GM12878 (cell line): ENCODE data around the gene GNAT1. TPM values are rescaled to one million over a fixed set of nuclear protein-coding genes. Genes with fewer than 3 reads are reported as not detected.

Source experiments
- ATF7 ChIP-seq: fragments of 450-650 bp; IDR thresholded peaks from 2 replicates; pipeline ENCODE4 v1.6.1; 2016; ENCODE audit warnings: low read depth, mild to moderate bottlenecking
- CBX5 ChIP-seq: sonication (generic); IDR thresholded peaks from 2 replicates; pipeline ENCODE4 v1.6.1; 2016; ENCODE audit warnings: low read depth, moderate library complexity, mild to moderate bottlenecking, inconsistent platforms
- EED ChIP-seq: sonication (generic); IDR thresholded peaks from 2 replicates; pipeline ENCODE4 v1.6.1; 2016; ENCODE audit warnings: antibody characterized with exemption, low read depth
- FOXK2 ChIP-seq: fragments of 450-650 bp; IDR thresholded peaks from 2 replicates; pipeline ENCODE4 v1.6.1; 2017; ENCODE audit warnings: mild to moderate bottlenecking, moderate library complexity
- JUND ChIP-seq: IDR thresholded peaks from 2 replicates; pipeline ENCODE4 v1.6.1; 2012; ENCODE audit warnings: low read depth, mild to moderate bottlenecking, low read length, improper control_type of control experiment, moderate library complexity
- MAX ChIP-seq: IDR thresholded peaks from 2 replicates; pipeline ENCODE4 v1.6.1; 2012; ENCODE audit warnings: low read depth, low read length, improper control_type of control experiment
- MEF2A ChIP-seq: IDR thresholded peaks from 2 replicates; pipeline ENCODE4 v1.6.1; 2011; ENCODE audit warnings: low read depth, mild to moderate bottlenecking, low read length, moderate library complexity; ENCODE audit not compliant: insufficient read depth
- MEF2B ChIP-seq: fragments of 450-650 bp; IDR thresholded peaks from 2 replicates; pipeline ENCODE4 v1.6.1; 2018; ENCODE audit warnings: mild to moderate bottlenecking, moderate library complexity; ENCODE audit not compliant: partially characterized antibody, poor library complexity, severe bottlenecking
- RAD51 ChIP-seq: fragments of 450-650 bp; IDR thresholded peaks from 2 replicates; pipeline ENCODE4 v1.6.1; 2016; ENCODE audit warnings: moderate library complexity, mild to moderate bottlenecking, inconsistent platforms
- RELA ChIP-seq: fragments of 450-650 bp; IDR thresholded peaks from 2 replicates; pipeline ENCODE4 v1.8.0; 2014; ENCODE audit warnings: borderline replicate concordance; ENCODE audit not compliant: partially characterized antibody
- TARDBP ChIP-seq: IDR thresholded peaks from 2 replicates; pipeline ENCODE4 v1.6.1; 2016; ENCODE audit warnings: borderline replicate concordance
- TCF7 ChIP-seq: IDR thresholded peaks from 2 replicates; pipeline ENCODE4 v1.6.1; 2014; ENCODE audit warnings: antibody characterized with exemption, borderline replicate concordance
- YY1 ChIP-seq: IDR thresholded peaks from 2 replicates; pipeline ENCODE4 v1.6.1; 2011; ENCODE audit warnings: low read depth, mild to moderate bottlenecking, low read length
- polyA plus RNA-seq, 11 experiments: library from polyadenylated mRNA; depleted of rRNA in 4 of 11; unstranded in 6 of 11; stranded (reverse) in 5 of 11; fragments of >200 nt; fragmentation: Nextera tagmentation in 4 of 11; fragmentation: Illumina TruSeq in 1 of 11; extraction: Ambion mirVana in 4 of 11; extraction: Trizol in 1 of 11; gene quantifications; 1 replicate in 1 of 11; 2 replicates in 10 of 11; pipeline versions ENCODE4 v1.2.1 to v1.2.3, GENCODE V29; 2011 to 2016; ENCODE audit warnings: inconsistent platforms in 2 of 11, missing spikeins in 2 of 11, low read depth in 1 of 11
- total RNA-seq, 4 experiments: library from RNA; depleted of rRNA in 3 of 4; stranded (reverse); fragments of >200 nt in 3 of 4; fragmentation: Illumina TruSeq in 1 of 4; extraction: Trizol in 1 of 4; gene quantifications; 2 replicates each; pipeline versions ENCODE4 v1.2.1 to v1.2.3, GENCODE V29; 2013 to 2021
- TF ChIP-seq, protein P1 (sequence below): fragments of 450-650 bp; IDR thresholded peaks from 2 replicates; pipeline ENCODE4 v1.6.1; 2016; ENCODE audit warnings: mild to moderate bottlenecking, moderate library complexity, borderline replicate concordance
- TF ChIP-seq, protein P2 (sequence below): fragments of 150-350 bp; IDR thresholded peaks from 2 replicates; pipeline ENCODE4 v1.6.1; 2014; ENCODE audit warnings: mild to moderate bottlenecking, low read depth, low read length
- TF ChIP-seq, protein P3 (sequence below): IDR thresholded peaks from 2 replicates; pipeline ENCODE4 v1.6.1; 2011; ENCODE audit warnings: borderline replicate concordance, low read depth, mild to moderate bottlenecking, moderate library complexity, mixed read lengths, low read length; ENCODE audit not compliant: insufficient read depth; ENCODE audit errors: extremely low read length
- TF ChIP-seq, protein P4 (sequence below): IDR thresholded peaks from 2 replicates; pipeline ENCODE4 v1.6.1; 2011; ENCODE audit warnings: borderline replicate concordance, low read depth, mild to moderate bottlenecking, moderate library complexity, low read length; ENCODE audit not compliant: insufficient read depth, poor library complexity, severe bottlenecking
- TF ChIP-seq, protein P5 (sequence below): fragments of 450-650 bp; IDR thresholded peaks from 2 replicates; pipeline ENCODE4 v1.6.1; 2018; ENCODE audit warnings: borderline replicate concordance, mild to moderate bottlenecking; ENCODE audit not compliant: partially characterized antibody

GNAT1 gene
- total and polyA plus RNA-seq, 10 of the 15 experiments (the other 5 are each of a cell fraction or from before 2014, with no cell fraction given) = not detected

GRCh38 chr3:50227390-50228183 is 36.2 kb downstream of the GNAT1 start (continued):
- TF ChIP-seq, protein P1, sequence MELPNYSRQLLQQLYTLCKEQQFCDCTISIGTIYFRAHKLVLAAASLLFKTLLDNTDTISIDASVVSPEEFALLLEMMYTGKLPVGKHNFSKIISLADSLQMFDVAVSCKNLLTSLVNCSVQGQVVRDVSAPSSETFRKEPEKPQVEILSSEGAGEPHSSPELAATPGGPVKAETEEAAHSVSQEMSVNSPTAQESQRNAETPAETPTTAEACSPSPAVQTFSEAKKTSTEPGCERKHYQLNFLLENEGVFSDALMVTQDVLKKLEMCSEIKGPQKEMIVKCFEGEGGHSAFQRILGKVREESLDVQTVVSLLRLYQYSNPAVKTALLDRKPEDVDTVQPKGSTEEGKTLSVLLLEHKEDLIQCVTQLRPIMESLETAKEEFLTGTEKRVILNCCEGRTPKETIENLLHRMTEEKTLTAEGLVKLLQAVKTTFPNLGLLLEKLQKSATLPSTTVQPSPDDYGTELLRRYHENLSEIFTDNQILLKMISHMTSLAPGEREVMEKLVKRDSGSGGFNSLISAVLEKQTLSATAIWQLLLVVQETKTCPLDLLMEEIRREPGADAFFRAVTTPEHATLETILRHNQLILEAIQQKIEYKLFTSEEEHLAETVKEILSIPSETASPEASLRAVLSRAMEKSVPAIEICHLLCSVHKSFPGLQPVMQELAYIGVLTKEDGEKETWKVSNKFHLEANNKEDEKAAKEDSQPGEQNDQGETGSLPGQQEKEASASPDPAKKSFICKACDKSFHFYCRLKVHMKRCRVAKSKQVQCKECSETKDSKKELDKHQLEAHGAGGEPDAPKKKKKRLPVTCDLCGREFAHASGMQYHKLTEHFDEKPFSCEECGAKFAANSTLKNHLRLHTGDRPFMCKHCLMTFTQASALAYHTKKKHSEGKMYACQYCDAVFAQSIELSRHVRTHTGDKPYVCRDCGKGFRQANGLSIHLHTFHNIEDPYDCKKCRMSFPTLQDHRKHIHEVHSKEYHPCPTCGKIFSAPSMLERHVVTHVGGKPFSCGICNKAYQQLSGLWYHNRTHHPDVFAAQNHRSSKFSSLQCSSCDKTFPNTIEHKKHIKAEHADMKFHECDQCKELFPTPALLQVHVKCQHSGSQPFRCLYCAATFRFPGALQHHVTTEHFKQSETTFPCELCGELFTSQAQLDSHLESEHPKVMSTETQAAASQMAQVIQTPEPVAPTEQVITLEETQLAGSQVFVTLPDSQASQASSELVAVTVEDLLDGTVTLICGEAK = peak; percentile 92
- TF ChIP-seq TARDBP (0 out of 2 replicates have a peak, but pooled peaks have one; percentile 68), JUND (no peak), ATF7 (peak; percentile 48), TCF7 (no peak), YY1 (peak; percentile 80), FOXK2 (no peak), MEF2B (peak; percentile 90), MAX (0 out of 2 replicates have a peak, but pooled peaks have one; percentile 12), RAD51 (no peak), RELA (no peak), EED (no peak), CBX5 (no peak), MEF2A (peak; percentile 76; the same call in 1 of the 2 replicates)
- TF ChIP-seq, protein P2, sequence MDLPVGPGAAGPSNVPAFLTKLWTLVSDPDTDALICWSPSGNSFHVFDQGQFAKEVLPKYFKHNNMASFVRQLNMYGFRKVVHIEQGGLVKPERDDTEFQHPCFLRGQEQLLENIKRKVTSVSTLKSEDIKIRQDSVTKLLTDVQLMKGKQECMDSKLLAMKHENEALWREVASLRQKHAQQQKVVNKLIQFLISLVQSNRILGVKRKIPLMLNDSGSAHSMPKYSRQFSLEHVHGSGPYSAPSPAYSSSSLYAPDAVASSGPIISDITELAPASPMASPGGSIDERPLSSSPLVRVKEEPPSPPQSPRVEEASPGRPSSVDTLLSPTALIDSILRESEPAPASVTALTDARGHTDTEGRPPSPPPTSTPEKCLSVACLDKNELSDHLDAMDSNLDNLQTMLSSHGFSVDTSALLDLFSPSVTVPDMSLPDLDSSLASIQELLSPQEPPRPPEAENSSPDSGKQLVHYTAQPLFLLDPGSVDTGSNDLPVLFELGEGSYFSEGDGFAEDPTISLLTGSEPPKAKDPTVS = peak; percentile 51; the same call in 1 of the 2 replicates
- TF ChIP-seq, protein P3, sequence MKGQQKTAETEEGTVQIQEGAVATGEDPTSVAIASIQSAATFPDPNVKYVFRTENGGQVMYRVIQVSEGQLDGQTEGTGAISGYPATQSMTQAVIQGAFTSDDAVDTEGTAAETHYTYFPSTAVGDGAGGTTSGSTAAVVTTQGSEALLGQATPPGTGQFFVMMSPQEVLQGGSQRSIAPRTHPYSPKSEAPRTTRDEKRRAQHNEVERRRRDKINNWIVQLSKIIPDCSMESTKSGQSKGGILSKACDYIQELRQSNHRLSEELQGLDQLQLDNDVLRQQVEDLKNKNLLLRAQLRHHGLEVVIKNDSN = no peak
- TF ChIP-seq, protein P4, sequence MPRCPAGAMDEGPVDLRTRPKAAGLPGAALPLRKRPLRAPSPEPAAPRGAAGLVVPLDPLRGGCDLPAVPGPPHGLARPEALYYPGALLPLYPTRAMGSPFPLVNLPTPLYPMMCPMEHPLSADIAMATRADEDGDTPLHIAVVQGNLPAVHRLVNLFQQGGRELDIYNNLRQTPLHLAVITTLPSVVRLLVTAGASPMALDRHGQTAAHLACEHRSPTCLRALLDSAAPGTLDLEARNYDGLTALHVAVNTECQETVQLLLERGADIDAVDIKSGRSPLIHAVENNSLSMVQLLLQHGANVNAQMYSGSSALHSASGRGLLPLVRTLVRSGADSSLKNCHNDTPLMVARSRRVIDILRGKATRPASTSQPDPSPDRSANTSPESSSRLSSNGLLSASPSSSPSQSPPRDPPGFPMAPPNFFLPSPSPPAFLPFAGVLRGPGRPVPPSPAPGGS = no peak
- TF ChIP-seq, protein P5, sequence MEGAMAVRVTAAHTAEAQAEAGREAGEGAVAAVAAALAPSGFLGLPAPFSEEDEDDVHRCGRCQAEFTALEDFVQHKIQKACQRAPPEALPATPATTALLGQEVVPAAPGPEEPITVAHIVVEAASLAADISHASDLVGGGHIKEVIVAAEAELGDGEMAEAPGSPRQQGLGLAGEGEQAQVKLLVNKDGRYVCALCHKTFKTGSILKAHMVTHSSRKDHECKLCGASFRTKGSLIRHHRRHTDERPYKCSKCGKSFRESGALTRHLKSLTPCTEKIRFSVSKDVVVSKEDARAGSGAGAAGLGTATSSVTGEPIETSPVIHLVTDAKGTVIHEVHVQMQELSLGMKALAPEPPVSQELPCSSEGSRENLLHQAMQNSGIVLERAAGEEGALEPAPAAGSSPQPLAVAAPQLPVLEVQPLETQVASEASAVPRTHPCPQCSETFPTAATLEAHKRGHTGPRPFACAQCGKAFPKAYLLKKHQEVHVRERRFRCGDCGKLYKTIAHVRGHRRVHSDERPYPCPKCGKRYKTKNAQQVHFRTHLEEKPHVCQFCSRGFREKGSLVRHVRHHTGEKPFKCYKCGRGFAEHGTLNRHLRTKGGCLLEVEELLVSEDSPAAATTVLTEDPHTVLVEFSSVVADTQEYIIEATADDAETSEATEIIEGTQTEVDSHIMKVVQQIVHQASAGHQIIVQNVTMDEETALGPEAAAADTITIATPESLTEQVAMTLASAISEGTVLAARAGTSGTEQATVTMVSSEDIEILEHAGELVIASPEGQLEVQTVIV = peak; percentile 42
